GM18508 (cell line): Measurements from ENCODE around the gene PDK1.
A peak's percentile ranks its signal among the peaks of the same experiment; 100 is the strongest.
"Not testable (repeated sequence)": the region's sequence is repeated elsewhere in the genome, so short reads cannot be mapped to it uniquely, and the experiment has no call there.

Source experiments
- ATAC-seq: cut with Tn5 transposase; IDR thresholded peaks from one replicate; pipeline ENCODE4 v1.9.1; 2021; ENCODE audit warnings: moderate number of reproducible peaks; ENCODE audit not compliant: insufficient read depth, unreplicated experiment

PDK1 gene

DNA sequence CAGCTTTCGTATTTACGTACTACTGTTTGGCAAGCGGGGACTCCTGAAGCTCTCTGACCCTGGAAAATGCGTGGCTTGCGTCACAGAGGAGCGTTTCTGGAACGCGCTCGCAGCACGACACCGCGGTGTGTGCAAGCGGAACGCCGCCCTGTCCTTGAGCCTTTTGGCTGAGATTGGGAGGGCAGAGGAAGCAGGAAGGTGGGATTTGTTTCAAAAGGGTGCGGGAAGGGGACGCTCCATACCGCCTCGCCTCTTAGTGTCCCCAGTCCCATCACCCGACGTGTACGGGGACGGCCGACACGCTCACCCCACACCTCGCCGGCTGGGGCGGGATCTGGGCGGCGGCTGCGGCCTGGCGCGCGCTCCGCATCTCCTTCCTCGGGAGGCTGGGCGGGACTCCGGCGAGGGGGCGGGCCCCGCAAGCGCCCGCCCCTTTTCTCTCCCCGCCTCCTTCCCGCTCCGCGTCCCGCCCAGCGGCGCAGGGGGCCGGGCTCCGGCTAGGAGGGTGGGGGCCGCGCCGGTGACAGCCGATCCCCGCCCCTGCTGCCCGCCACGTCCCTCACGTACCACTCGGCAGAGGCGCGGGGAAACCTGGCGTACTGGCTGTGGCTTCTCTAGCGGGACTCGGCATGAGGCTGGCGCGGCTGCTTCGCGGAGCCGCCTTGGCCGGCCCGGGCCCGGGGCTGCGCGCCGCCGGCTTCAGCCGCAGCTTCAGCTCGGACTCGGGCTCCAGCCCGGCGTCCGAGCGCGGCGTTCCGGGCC lies at the start of gene PDK1:
TSS of gene PDK1 (plus strand) at position 569 of the 762 bp plus-strand sequence. CDS start at position 630, 61 bp downstream.
- ATAC-seq, result peak; percentile 66

DNA sequence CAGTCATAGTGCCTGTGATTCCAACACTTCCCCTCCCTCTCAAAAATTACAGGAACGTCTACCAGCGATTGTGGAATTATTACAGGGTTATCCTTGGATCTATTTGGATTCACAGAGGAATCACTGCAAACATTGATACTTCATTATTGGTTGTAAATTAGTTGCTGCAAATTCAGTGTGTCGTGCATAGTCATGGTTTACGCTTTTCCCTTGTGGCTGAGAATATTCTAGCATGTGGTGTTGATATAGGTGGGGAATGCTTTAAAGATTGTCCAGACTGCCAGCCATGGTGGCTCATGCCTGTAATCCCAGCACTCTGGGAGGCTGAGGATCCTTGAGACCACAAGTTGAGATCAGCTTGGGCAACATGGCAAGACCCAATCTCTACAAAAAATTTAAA lies 48.7 kb upstream of the PDK1 start:
- ATAC-seq, result no peak

DNA sequence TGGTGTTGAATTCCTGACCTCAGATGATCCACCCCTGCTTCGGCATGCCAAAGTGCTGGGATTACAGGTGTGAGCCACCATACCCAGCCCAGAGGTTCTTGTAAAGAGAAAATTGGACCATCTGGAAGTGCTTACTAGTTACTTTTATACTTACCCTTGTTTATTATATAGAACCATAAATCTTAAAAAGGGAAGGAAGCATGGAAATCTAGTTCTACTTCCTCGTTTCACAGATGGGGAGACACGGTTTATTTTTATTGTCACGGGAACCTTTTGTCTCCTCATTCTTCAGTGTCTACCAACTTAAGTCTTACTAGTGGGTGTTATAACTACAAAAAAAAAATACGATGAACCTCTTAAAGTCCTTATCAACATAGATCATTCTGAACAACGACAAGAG lies 45.8 kb upstream of the PDK1 start:
- no peak for ATAC-seq

DNA sequence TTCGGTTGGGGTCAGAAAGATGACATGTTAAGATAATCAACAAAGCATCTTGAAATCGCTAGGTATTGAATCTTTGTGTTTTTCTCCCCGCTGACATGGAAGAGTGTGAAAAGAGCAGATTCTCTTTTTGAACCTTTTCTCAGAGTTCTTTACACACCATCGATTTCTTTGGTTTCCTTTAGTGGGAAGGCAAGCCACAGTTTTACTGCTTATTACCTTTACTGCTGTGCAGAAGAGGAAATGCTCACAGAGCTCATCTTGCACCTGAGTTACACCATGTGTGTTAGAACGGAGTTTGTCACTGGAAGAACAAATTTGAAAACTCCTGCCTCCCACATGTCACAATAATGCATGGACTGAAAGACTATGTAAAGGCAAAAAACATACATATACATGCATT lies 45.3 kb upstream of the PDK1 start:
- no peak for ATAC-seq

DNA sequence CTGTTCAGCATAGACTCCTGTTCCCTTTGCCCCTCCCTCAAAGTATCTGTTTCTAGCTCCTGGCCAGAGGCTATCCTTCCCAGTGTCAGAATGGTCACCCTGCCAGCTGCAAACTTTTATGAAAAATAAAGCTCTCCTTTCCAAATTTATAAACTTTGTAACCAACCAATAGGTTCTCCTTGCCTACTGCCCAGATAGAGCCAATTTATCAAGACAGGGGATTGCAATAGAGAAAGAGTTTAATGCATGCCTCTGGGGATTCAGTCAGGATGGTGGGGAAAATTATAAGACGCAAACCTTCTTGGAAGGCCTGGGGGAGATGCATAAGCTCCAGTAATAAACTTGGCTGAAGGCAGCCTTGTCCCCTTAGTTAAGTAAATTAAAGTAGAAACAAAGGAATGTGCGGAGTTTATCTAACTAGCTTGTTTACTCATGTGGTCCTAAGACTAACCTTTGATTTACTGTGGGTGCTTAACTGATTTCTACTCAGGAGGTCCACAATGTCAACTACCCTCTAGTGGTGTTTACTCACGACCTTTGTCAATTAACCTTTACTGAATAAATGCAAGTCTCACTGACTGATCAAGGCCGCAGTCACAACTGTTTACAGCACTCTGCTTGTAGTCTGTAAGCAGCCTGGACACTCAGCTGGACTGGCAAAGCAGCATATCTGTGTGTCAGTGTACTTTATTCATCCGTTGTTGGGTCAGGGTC lies 42.9 kb upstream of the PDK1 start:
- no peak for ATAC-seq

DNA sequence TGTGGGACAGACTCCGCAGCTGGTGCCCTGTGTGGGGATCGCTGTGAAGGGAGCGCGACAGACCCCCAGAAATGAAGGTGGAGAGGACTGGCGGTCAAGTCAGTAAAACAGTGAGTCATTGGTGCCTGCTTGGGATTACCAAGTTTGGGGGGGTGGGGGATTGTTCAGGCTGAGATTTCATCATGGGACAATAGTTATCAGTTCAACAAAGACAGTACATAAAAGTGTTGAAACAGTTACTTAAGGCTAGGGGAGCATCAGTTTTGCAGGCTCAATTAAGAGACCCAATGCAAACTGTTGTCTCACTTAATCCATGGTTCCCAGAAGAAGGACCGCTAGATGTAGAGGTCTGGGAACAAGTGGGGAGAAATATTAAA lies 42.4 kb upstream of the PDK1 start:
- ATAC-seq, result no peak

DNA sequence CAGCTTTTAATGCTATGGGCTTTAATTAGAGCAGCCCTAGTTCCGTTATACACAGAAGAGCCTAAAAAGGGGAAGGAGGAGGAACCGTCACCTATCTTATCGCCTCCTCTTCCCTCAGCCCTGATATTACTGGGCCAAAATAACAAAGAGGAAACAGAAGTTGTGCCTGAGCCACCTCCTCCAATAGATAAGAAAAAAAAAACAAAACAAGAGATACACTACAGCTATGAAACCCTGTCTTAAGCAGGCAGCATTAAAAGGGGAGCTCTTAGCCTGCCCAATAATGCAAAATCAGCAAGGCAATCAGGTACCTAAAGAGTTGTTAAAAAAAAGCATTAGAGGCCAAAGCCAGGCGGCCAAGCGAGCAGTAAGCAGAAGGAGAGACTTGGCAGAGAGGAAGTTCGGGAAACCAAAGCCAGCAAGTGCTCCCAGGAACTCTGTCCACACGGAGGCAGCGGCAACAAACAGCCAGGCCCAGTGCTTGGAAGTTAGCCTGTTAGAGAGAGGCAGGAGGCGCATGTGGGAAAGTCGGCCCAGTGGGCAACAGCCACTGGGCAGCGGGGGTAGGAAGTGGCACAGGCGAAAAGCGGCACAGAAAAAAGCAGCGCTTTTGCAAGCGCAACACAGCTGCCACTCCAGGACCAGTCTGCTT lies 41.8 kb upstream of the PDK1 start:
- ATAC-seq, result no peak

DNA sequence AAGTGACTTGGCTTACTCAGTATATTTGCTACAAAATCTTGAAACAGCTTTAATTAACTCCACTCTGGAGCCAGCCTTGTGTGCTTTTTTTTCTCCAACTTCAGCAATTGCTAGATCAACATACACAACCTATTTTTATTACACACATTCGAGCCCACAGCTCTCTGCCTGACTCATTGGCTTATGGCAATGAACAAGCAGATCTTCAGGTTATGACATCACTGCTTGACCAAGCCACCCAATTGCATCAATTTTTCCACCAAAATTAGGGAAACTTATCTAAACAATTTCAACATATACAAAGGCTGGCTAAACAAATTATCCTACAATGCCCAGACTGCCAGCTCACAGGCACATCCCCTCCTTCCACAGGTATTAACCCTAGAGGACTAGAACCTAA lies 39.6 kb upstream of the PDK1 start:
- ATAC-seq, result no peak

DNA sequence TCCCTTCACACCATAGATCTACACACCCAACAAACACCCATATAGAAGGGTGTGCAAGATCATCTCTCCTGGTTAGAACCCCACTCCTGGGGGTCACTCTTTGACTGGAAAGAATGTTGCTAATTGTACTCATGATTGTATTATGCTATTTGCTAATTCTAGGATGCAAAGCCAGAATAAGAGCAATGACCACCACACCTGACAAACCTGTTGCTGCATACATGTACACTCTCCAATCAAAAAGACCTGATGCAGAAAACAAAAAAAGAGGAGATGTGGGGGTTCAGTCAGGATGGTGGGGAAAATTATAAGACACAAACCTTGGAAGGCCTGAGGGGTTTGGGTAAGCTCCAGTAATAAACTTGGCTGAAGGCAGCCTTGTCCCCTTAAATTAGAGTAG lies 36.9 kb upstream of the PDK1 start:
- no peak for ATAC-seq

DNA sequence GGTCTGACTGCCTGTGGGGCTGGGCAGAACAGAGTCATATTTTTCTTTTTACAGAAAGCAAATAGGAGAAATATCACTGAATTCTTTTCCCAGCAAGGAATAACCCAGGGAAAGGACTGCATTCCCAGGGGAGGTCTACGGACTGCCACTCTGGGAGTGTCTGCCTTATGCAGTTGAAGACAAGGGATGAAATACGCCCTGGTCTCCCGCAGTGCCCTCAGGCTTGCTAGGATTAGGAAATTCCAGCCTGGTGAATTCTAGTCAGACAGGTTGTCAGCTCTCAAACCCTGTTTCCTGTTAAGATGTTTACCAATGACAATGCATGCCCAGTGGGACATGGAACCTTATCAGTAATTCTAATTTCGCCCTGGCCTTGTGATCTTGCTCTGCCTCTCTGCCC lies 30.3 kb upstream of the PDK1 start:
- no peak for ATAC-seq

DNA sequence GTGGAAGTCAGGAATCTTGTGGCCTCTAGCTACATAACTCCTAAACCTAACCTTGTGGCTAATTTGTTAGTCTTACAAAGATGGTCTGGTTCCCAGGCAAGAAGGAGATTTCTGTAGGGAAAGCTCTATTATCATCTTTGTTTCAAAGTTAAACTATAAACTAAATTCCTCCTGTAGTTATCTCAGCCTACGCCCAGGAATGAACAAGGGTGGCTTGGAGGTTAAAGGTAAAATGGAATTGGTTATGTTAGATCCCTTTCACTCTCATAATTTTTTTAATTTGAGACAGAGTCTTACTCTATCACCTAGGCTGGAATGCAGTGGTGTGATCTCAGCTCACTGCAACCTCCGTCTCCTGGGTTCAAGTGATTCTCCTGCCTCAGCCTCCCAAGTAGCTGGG lies 24.6 kb upstream of the PDK1 start:
- no peak for ATAC-seq

DNA sequence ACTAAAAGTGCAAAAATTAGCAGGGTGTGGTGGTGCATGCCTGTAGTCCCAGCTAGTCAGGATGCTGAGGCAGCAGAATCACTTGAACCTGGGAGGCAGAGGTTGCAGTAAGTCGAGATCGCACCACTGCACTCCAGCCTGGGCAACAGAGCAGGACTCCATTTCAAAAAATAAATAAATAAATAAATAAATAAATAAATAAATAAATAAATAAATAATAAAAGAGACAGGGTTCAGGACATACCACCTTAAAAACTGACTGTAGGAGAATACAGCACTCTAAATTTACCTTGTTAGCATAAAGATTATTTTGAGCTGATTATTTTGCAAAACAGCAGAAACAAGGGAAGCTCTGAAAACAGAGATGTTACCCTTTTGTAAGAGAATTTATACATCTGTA lies 23.4 kb upstream of the PDK1 start:
- not testable (repeated sequence) for ATAC-seq

DNA sequence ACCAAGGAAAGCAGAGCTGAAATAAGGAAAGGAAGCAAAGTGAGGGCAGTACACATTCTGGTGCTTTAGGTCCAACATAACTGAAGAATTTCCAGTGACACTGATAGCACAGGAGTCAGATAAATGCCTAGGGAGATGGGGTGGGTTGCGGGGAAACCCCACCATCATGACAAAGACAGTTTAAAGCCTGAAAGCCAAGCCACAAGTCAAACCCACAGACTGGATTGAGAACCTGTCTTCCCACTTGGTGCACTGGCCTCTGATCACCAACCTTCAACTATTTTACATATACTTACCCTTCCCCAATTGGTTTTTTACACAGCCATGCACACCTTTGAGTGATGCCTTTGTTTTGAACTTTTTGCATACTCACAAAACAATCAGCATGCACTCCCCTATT lies 22.2 kb upstream of the PDK1 start:
- ATAC-seq, result no peak

DNA sequence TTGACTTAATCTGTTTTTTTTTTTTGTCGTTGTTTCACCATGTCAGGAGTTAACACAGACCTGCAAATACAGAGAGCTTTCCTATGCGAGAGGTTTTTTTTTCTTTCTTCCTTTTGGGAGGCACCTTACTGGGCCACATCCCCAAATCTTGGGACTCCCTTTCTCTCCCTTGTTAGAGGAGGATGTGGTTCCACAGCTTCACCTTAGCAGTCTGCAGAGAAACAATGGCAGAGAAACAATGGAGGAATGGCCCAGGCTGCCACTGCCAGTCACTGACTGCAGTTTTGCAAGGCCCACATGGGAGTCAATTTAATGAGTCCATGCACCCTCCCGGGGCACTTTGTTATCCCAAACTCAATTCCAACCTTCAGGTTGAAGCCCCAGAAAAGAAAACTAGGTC lies 20.8 kb upstream of the PDK1 start:
- ATAC-seq, result no peak

DNA sequence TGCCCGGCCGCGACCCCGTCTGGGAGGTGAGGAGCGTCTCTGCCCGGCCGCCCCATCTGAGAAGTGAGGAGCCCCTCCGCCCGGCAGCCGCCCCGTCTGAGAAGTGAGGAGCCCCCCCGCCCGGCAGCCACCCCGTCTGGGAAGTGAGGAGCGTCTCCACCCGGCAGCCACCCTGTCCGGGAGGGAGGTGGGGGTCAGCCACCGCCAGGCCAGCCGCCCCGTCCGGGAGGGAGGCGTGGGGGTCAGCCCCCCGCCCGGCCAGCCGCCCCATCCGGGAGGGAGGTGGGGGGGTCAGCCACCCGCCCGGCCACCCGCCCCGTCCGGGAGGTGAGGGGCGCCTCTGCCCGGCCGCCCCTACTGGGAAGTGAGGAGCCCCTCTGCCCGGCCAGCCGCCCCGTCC lies 18.0 kb upstream of the PDK1 start:
- not testable (repeated sequence) for ATAC-seq

DNA sequence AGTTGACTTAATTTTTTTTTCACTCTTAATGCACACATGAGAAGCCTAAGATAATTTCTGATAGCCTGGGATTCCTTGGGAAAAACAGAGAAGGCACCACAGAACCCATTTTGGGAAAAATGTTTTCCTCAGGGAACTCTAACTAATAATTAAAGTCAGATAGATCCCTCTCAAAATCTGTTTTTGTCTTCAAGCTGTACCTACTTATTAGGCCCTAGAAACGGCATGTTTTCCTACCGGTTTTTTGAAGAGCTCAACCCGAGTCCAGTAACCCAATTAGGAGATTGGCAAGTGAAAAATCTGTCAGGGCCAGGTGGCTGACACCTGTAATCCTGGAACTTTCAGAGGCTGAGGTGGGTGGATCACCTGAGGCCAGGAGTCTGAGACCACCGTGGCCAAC lies 16.1 kb upstream of the PDK1 start:
- no peak for ATAC-seq

DNA sequence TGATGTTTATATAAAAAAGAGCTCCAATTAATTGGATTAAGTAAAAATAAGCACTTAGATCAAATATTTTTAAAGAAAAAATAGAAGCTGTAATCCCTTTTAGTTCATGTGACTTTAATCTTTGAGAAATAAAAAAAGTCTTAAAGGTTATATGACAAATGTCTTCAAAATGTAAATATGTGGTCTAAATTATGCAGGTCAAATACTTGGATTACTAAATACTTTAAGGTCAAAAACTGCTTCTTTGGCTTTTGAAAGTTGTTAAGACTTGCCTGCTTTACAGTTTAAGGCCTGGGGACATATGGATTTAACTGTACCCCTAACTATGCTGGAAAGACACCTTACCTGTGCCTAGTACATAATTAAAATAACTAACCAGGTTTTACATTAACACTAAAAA lies 15.5 kb upstream of the PDK1 start:
- no peak for ATAC-seq

DNA sequence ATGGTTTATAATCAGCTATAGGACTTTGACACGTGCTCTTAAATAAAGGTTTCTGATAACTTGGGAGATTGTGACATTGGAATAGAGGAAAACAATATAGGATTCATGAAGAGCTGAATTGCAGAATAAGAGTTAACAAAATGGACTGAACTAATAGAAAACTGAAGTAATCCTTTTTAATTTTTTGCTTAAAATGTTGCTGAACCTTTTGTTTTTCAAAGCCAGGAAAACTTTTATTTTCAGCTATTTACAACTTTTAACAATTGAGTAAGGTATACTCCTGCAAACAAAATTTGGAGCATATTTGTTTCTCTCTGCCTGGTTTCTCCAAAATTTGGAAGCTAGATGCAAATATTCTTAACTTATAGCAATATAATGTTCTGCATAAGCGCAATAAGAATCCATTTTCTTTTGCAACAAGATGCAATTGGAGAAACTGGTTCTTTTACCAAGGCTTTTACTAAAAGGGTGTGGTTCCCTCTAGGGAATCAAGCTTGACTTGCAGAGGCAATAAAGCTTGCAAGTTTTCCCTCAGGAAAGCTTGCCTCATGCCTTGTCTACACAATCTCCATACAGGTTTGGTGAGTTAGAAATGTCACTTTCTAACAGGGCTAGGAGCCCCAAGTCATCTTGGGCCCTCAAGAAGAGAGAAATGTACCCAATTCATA lies 10.3 kb upstream of the PDK1 start:
- no peak for ATAC-seq

DNA sequence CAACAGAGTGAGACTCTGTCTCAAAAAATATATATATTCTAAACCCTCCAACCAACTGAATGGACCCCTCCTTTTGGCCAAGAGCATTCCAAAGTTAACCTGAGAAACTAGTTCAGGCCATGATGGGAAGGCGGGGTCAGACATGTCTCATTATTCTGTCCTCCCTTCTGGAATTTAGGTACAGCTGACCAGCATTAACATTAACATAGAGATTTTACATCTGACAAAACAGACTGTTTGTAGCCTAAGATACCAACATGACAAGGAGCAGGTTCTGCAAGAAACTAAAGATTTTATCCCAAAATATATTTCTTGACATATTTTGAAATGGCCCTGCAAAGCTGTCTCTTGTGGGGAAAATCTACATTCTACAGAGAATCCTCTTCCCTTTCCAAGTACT lies 6.8 kb upstream of the PDK1 start:
- no peak for ATAC-seq

DNA sequence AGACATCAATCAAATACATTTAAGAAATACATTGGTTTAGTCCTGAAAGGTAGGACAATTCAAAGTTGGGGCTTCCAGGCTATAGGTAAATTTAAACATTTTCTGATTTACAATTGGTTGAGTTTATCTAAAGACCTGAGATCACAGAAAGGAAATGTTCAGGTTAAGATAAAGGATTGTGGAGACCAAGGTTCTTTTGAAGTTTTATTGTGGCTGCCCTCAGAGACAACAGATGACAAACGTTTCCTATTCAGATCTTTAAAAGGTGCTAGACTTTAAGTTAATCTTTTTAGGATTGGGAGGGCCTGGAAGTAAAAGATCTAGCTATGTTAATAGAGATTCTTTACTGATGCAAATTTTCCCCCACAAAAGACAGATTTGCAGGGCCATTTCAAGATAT lies 6.1 kb upstream of the PDK1 start:
- ATAC-seq, result not testable (repeated sequence)

DNA sequence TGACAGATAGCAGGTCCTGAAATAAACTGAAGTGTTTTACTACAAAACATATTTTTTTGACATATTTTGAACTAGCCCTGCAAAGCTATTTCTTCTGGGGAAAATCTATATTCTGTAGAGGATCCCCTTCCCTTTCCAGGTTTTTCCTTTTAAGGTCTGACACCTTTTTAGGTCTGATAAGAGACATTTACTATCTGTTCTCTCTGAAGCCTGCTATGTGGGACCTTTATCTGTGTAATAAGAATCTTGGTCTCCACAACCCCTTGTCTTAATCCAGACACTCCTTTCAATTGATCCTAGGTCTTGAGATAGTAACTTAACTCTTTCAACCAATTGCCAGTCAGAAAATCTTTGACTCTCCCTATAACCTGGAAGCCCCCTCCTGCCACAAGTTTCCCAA lies 5.5 kb upstream of the PDK1 start:
- no peak for ATAC-seq
